GM21423 (cell line): ENCODE data around the gene SULT1A1.
"Not testable (repeated sequence)": the region's sequence is repeated elsewhere in the genome, so short reads cannot be mapped to it uniquely, and the experiment has no call there.

Experiments
- ATAC-seq: cut with Tn5 transposase; IDR thresholded peaks from one replicate; pipeline ENCODE4 v1.9.1; 2021; ENCODE audit warnings: mild to moderate bottlenecking, moderate library complexity; ENCODE audit not compliant: unreplicated experiment

The SULT1A1 gene

GRCh38 chr16:28609631-28610594, at the start of gene SULT1A1:
Gene SULT1A1, minus strand, starts transcription at chr16:28610044. Its CDS starts 1,189 bp downstream, at chr16:28608855.
- no peak for ATAC-seq

- not testable (repeated sequence) for ATAC-seq
Measured at GRCh38 chr16:28639959-28640358, 30.1 kb upstream of the SULT1A1 start.

- ATAC-seq: not testable (repeated sequence)
Measured at GRCh38 chr16:28638359-28638758, 28.5 kb upstream of the SULT1A1 start.

GRCh38 chr16:28637765-28638164, 27.9 kb upstream of the SULT1A1 start, which contains the start of gene NPIPB8:
Gene NPIPB8, plus strand, starts transcription at chr16:28638065. Its CDS starts 296 bp downstream, at chr16:28638361.
- ATAC-seq: not testable (repeated sequence)

GRCh38 chr16:28636093-28636823, 26.4 kb upstream of the SULT1A1 start:
- not testable (repeated sequence) for ATAC-seq

GRCh38 chr16:28630905-28631304, 21.1 kb upstream of the SULT1A1 start:
- ATAC-seq: not testable (repeated sequence)

GRCh38 chr16:28623172-28623711, 13.4 kb upstream of the SULT1A1 start:
- ATAC-seq: no peak

GRCh38 chr16:28622532-28623171, 12.8 kb upstream of the SULT1A1 start:
- not testable (repeated sequence) for ATAC-seq

- ATAC-seq: no peak
Measured at GRCh38 chr16:28621481-28622155, 11.8 kb upstream of the SULT1A1 start.

GRCh38 chr16:28620316-28620715, 10.5 kb upstream of the SULT1A1 start:
- ATAC-seq: not testable (repeated sequence)

GRCh38 chr16:28617874-28618273, 8.0 kb upstream of the SULT1A1 start:
- ATAC-seq: no peak

GRCh38 chr16:28616636-28617035, 6.8 kb upstream of the SULT1A1 start:
- no peak for ATAC-seq

- ATAC-seq: not testable (repeated sequence)
Measured at GRCh38 chr16:28616224-28616577, 6.4 kb upstream of the SULT1A1 start.

- ATAC-seq: not testable (repeated sequence)
Measured at GRCh38 chr16:28615486-28616223, 5.8 kb upstream of the SULT1A1 start.

- not testable (repeated sequence) for ATAC-seq
Measured at GRCh38 chr16:28614561-28614960, 4.7 kb upstream of the SULT1A1 start.

GRCh38 chr16:28613912-28614311, 4.1 kb upstream of the SULT1A1 start:
- not testable (repeated sequence) for ATAC-seq

- ATAC-seq: not testable (repeated sequence)
Measured at GRCh38 chr16:28612359-28613280, 2.8 kb upstream of the SULT1A1 start.

- no peak for ATAC-seq
Measured at GRCh38 chr16:28610595-28611191, 849 bp upstream of the SULT1A1 start.
